CD14-positive monocyte (primary cell): ENCODE results near the gene TM9SF3. TPM values are rescaled to one million over a fixed set of nuclear protein-coding genes. Genes with fewer than 3 reads are reported as not detected.
A peak's percentile ranks its signal among the peaks of the same experiment; 100 is the strongest.

Experiments
- DNase-seq, 3 donors: peaks; one replicate each; pipeline ENCODE4 v3.0.0-alpha.2; 2011 to 2022
- H2AFZ ChIP-seq: 2 replicates; pipeline ENCODE4 v1.6.0; 2012; ENCODE audit warnings: mild to moderate bottlenecking, low read depth, low read length, inconsistent platforms; ENCODE audit not compliant: insufficient read depth, poor library complexity, severe bottlenecking
- H3K27ac ChIP-seq, 2 donors: 1 replicate in 1 of 2; 2 replicates in 1 of 2; pipeline ENCODE4 v1.5.1; 2012 to 2013; ENCODE audit warnings: low read length in 2 of 2, control low read depth in 1 of 2, inconsistent platforms in 1 of 2, low read depth in 1 of 2, mild to moderate bottlenecking in 1 of 2
- H3K27me3 ChIP-seq, 2 donors: one replicate each; pipeline versions ENCODE4 v1.6.0 to v1.6.1; 2011 to 2013; ENCODE audit warnings: low read length in 2 of 2; ENCODE audit not compliant: control insufficient read depth in 2 of 2, insufficient read depth in 2 of 2
- H3K36me3 ChIP-seq, 2 donors: replicated peaks in 1 of 2; 1 replicate in 1 of 2; 2 replicates in 1 of 2; pipeline versions ENCODE4 v1.5.1 to v1.6.1; 2012 to 2013; ENCODE audit warnings: low read length in 2 of 2, control low read depth in 1 of 2, inconsistent platforms in 1 of 2, mild to moderate bottlenecking in 1 of 2; ENCODE audit not compliant: insufficient read depth in 2 of 2, control insufficient read depth in 1 of 2
- H3K4me1 ChIP-seq, 2 donors: 1 replicate in 1 of 2; 2 replicates in 1 of 2; pipeline versions ENCODE4 v1.5.1 to v1.6.1; 2012 to 2013; ENCODE audit warnings: low read length in 2 of 2, control low read depth in 1 of 2, inconsistent platforms in 1 of 2, mild to moderate bottlenecking in 1 of 2, moderate library complexity in 1 of 2; ENCODE audit not compliant: insufficient read depth in 2 of 2, control insufficient read depth in 1 of 2
- H3K4me2 ChIP-seq: replicated peaks from 2 replicates; pipeline ENCODE3; 2012; ENCODE audit warnings: low read length, moderate library complexity, mild to moderate bottlenecking; ENCODE audit not compliant: poor library complexity, severe bottlenecking; ENCODE audit errors: extremely low read depth
- H3K4me3 ChIP-seq, 3 experiments: fragments of 200-600 bp in 1 of 3; sonication (generic) in 1 of 3; replicated peaks in 1 of 3; 1 replicate in 2 of 3; 2 replicates in 1 of 3; pipeline ENCODE4 v1.5.1; 2011 to 2013; ENCODE audit warnings: low read length in 3 of 3, mild to moderate bottlenecking in 3 of 3, control low read depth in 2 of 3, low read depth in 2 of 3, inconsistent platforms in 1 of 3, moderate library complexity in 1 of 3
- H3K79me2 ChIP-seq: 2 replicates; pipeline ENCODE4 v1.6.0; 2012; ENCODE audit warnings: mild to moderate bottlenecking, control low read depth, inconsistent platforms, low read length, moderate library complexity; ENCODE audit not compliant: insufficient read depth
- H3K9ac ChIP-seq: 2 replicates; pipeline ENCODE4 v1.6.0; 2017; ENCODE audit warnings: low read length, mild to moderate bottlenecking; ENCODE audit not compliant: insufficient read depth, poor library complexity, severe bottlenecking
- H3K9me3 ChIP-seq, 2 donors: replicated peaks in 1 of 2; 1 replicate in 1 of 2; 2 replicates in 1 of 2; pipeline versions ENCODE4 v1.5.1 to v1.6.1; 2012 to 2013; ENCODE audit warnings: low read length in 2 of 2, control low read depth in 1 of 2; ENCODE audit not compliant: control insufficient read depth in 1 of 2, insufficient read depth in 1 of 2
- H4K20me1 ChIP-seq: 2 replicates; pipeline ENCODE4 v1.6.0; 2012; ENCODE audit warnings: mild to moderate bottlenecking, low read length, control low read depth, moderate library complexity; ENCODE audit not compliant: insufficient read depth
- H3K27ac Mint-ChIP-seq, 7 donors: one replicate each; pipeline ENCODE4 v1.8.0; 2020; ENCODE audit warnings: mild to moderate bottlenecking in 7 of 7, mixed read lengths in 7 of 7, moderate library complexity in 6 of 7, inconsistent platforms in 2 of 7
- H3K27me3 Mint-ChIP-seq, 3 donors: one replicate each; pipeline ENCODE4 v1.8.0; 2021 to 2022; ENCODE audit warnings: low read depth in 3 of 3, mild to moderate bottlenecking in 3 of 3, mixed read lengths in 3 of 3, moderate library complexity in 3 of 3, inconsistent platforms in 1 of 3
- H3K36me3 Mint-ChIP-seq, 2 donors: one replicate each; pipeline ENCODE4 v1.8.0; 2020; ENCODE audit warnings: mixed read lengths in 2 of 2, inconsistent platforms in 1 of 2, mild to moderate bottlenecking in 1 of 2
- H3K4me1 Mint-ChIP-seq: one replicate; pipeline ENCODE4 v1.8.0; 2020; ENCODE audit warnings: mild to moderate bottlenecking, mixed read lengths
- H3K4me3 Mint-ChIP-seq, 2 donors: one replicate each; pipeline ENCODE4 v1.8.0; 2020; ENCODE audit warnings: mild to moderate bottlenecking in 2 of 2, mixed read lengths in 2 of 2, moderate library complexity in 1 of 2
- H3K9me3 Mint-ChIP-seq, 7 donors: one replicate each; pipeline ENCODE4 v1.8.0; 2020 to 2022; ENCODE audit warnings: mixed read lengths in 7 of 7, mild to moderate bottlenecking in 6 of 7, moderate library complexity in 6 of 7, inconsistent platforms in 2 of 7
- WGBS: methylation state at CpG from one replicate; pipeline ENCODE4 v1.1.5; 2013; ENCODE audit warnings: missing lambda C conversion rate; ENCODE audit not compliant: insufficient coverage; 5-methylcytosine and 5-hydroxymethylcytosine counted together
- intact Hi-C, 2 donors: fragments of 100-400 bp; cut with micrococcal nuclease; formaldehyde crosslinking; loops; one replicate each; pipeline versions ENCODE4 v1.15.0 to v1.15.1; 2023
- polyA plus RNA-seq, 3 donors: library from polyadenylated mRNA; depleted of rRNA in 1 of 3; unstranded in 2 of 3; stranded (reverse) in 1 of 3; fragments of 300-500 nt in 2 of 3; fragments of >200 nt in 1 of 3; fragmentation: Illumina TruSeq in 2 of 3; gene quantifications; 1 replicate in 2 of 3; 2 replicates in 1 of 3; pipeline ENCODE4 v1.2.3, GENCODE V29; 2012 to 2021
- TF ChIP-seq, protein P1 (sequence below): fragments of 200-600 bp; IDR thresholded peaks from one replicate; pipeline ENCODE4 v1.8.0; 2022; ENCODE audit warnings: antibody characterized with exemption, mild to moderate bottlenecking

TM9SF3 gene
- polyA plus RNA-seq, 3 donors: 23.9 to 67.1 (median 59.9) TPM

DNA sequence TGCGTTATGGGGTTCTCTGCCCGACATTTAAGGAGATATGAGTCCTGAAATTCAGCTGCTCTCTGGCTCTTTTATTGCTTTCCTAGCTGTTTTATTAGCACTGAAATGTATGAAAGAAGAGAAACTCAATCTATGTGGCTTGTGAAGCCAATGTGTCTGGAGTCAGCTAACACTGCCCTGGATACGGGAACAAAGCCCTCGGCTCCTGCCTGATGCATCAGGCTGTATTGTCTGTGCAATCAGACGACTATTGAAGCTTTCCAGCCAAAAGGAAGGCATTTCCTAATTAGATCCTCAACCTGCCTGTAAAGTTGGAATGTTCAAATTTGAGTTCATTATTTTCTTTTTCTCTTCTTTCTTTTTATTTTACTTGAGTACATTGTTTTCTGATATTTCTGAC, 22.0 kb upstream of the TM9SF3 start:
- no peak for DNase-seq
- Mint-ChIP-seq H3K9me3 (no peaks in the 10 kb centered on the region), H3K27ac (peak overlapping the region in 1 of 7 donors; percentile 39), H3K27me3 (peaks cover 0 to 2% (median 1%) of the 10 kb centered on the region in 3 donors), H3K4me1 (peaks cover 1% of the 10 kb centered on the region), H3K36me3 (peaks cover 88 to 96% of the 10 kb centered on the region in 2 donors), H3K4me3 (no peak overlapping the region)
- no peaks in the 10 kb centered on the region for H3K9me3 ChIP-seq
- H3K4me2 ChIP-seq: no peak overlapping the region
- no peak overlapping the region for H3K9ac ChIP-seq
- no peak overlapping the region for H3K4me3 ChIP-seq
- H3K79me2 ChIP-seq: no peaks in the 10 kb centered on the region
- intact Hi-C loops: no loop called here
- H2AFZ ChIP-seq: no peak overlapping the region
- WGBS: 100% methylated on average over 2 of the region's 5 CpGs
- no peak overlapping the region for H3K27ac ChIP-seq
- peaks cover 93% of the 10 kb centered on the region for H4K20me1 ChIP-seq
- H3K27me3 ChIP-seq: no peaks in the 10 kb centered on the region
- no peaks in the 10 kb centered on the region for H3K4me1 ChIP-seq
- TF ChIP-seq, protein P1, sequence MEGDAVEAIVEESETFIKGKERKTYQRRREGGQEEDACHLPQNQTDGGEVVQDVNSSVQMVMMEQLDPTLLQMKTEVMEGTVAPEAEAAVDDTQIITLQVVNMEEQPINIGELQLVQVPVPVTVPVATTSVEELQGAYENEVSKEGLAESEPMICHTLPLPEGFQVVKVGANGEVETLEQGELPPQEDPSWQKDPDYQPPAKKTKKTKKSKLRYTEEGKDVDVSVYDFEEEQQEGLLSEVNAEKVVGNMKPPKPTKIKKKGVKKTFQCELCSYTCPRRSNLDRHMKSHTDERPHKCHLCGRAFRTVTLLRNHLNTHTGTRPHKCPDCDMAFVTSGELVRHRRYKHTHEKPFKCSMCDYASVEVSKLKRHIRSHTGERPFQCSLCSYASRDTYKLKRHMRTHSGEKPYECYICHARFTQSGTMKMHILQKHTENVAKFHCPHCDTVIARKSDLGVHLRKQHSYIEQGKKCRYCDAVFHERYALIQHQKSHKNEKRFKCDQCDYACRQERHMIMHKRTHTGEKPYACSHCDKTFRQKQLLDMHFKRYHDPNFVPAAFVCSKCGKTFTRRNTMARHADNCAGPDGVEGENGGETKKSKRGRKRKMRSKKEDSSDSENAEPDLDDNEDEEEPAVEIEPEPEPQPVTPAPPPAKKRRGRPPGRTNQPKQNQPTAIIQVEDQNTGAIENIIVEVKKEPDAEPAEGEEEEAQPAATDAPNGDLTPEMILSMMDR: no peak
- H3K36me3 ChIP-seq: peaks cover 93 to 97% of the 10 kb centered on the region in 2 donors

DNA sequence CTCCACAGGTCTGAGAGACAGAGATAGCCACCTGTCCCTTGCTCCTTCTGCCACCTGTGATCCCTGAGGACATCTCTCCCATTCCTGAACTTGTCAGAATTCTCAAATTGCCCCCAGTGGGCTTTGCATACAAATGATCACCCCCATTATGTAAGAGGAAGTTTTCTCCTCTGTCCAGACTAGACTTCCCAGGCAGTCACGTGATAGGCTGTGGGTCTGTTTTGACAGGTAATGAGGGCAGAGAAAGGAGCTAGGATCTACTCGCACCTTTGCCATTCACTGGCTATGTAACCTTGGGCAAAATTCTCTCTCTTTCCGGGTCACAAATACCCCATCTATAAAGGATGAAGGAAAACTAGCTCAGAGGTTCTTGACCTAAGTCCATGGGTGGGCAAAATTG, 21.4 kb upstream of the TM9SF3 start:
- Histone ChIP-seq H3K4me2 (no peak overlapping the region), H3K9me3 (no peaks in the 10 kb centered on the region), H3K27me3 (no peaks in the 10 kb centered on the region), H3K9ac (no peak overlapping the region), H3K79me2 (no peaks in the 10 kb centered on the region), H3K27ac (peak overlapping the region in 1 of 2 donors; percentile 10), H4K20me1 (peaks cover 91% of the 10 kb centered on the region), H3K4me3 (no peak overlapping the region), H3K4me1 (no peaks in the 10 kb centered on the region), H2AFZ (no peak overlapping the region), H3K36me3 (peaks cover 93 to 97% of the 10 kb centered on the region in 2 donors)
- peaks cover 0 to 2% (median 1%) of the 10 kb centered on the region in 3 donors for H3K27me3 Mint-ChIP-seq
- WGBS: no CpG with 5 or more reads among the region's 3 CpGs
- TF ChIP-seq, protein P1: no peak
- intact Hi-C loops: no loop called here
- H3K36me3 Mint-ChIP-seq: peaks cover 88 to 91% of the 10 kb centered on the region in 2 donors
- H3K9me3 Mint-ChIP-seq: no peaks in the 10 kb centered on the region
- H3K27ac Mint-ChIP-seq: peak overlapping the region in 2 of 7 donors; percentile 28 to 80
- no peak overlapping the region for H3K4me3 Mint-ChIP-seq
- no peak for DNase-seq
- H3K4me1 Mint-ChIP-seq: peaks cover 1% of the 10 kb centered on the region
